ENCODE data around the gene CD7.

CD7 gene

DNA sequence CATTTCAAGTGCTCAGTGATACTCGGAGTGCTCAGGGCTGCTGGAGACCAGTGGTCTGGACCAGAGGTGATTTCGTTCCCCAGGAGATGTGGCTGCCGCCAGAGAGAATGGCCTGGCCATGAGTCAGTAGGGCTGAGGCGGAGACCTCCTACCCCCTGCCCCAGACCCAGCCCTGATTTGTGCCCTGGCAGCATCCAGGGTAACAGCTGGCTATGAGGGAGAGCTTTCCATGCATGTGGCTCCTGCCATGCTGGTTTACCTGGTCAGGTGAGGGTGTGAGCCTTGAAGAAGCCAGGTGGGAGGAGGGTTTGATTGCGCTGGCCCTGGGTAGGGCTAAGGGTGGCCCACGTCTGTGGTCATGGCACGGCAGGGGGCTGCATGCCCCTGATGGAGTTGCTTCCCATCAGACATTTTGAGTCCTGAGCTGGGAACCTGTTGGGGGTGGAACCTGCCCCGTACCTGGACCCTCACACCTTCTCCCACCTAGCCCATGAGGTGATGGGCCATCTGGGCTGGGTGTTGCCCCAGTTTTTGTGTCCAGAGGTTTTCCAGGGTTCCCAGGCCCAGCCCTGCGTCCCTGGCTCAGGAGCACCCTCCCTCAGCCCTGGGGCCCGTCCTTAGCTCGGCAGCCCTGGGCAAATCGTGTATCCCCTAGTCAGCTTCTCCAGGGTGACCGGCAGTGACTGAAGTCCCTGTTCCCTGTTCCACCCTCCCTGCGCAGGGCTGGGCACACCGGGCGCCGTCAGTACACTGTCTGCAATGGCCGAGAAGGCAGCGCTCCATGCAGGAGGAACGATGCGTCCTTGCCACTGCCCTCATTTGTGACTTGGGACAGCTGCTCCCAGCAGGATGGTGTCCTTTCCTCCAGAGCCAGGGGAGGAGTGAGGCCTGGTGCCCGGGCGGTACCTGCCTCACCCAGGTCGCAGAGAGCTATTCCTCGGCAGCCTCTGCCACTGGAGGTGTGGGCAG, 34.9 kb downstream of the CD7 start:
- no peak overlapping the region for H3K27ac Mint-ChIP-seq

DNA sequence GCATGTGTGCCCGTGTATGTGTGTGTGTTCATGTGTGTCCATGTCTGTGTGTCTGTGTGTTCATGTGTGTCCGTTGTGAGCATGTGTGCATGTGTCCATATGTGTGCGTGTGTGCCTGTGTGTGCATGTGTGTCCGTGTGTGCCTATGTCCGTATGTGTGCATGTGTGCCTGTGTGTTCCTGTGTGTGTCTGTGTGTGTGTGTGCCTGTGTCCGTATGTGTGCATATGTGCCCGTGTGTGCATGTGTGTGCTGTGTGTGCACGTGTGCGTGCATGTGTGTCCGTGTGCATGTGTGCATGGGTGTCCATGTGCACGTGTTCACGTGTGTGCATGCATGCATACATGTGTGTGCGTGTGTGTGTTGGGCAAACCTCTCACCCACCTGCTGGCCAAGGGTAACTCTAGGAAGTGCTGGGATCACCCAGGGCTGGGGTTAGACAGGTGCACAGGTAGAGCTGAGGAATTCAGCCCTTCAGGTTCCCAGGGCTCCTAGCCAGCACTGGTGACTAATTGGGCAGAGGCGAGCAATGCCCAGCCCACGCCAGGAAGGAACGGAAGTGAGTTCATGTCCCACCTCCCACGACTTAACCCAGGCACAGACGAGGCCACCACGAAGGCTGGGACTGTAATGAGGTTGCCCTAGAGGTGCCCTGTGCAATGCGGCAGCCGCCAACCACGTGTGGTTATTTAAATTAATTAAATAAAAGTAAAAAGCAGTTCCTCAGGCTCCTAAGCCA, 35.7 kb downstream of the CD7 start:
- no peak for DNase-seq
- Mint-ChIP-seq H3K4me3 (no peak overlapping the region), H3K27ac (no peak overlapping the region), H3K27me3 (peaks cover 53% of the 10 kb centered on the region), H3K36me3 (no peaks in the 10 kb centered on the region), H3K4me1 (peaks cover 13% of the 10 kb centered on the region), H3K9me3 (no peaks in the 10 kb centered on the region)
- CTCF ChIA-PET = no interaction called here

More for the DNA sequence above, 34.9 kb downstream of the CD7 start:
- Mint-ChIP-seq H3K4me3 (no peak overlapping the region), H3K36me3 (no peaks in the 10 kb centered on the region), H3K9me3 (no peaks in the 10 kb centered on the region), H3K4me1 (peaks cover 13% of the 10 kb centered on the region), H3K27me3 (peaks cover 52% of the 10 kb centered on the region)
- CTCF ChIA-PET = interaction anchor here (0.7 kb wide), 1 partner anchor 322 kb away, joined by 3 read pairs; no protein-coding TSS in a partner anchor
- DNase-seq = no peak

DNA sequence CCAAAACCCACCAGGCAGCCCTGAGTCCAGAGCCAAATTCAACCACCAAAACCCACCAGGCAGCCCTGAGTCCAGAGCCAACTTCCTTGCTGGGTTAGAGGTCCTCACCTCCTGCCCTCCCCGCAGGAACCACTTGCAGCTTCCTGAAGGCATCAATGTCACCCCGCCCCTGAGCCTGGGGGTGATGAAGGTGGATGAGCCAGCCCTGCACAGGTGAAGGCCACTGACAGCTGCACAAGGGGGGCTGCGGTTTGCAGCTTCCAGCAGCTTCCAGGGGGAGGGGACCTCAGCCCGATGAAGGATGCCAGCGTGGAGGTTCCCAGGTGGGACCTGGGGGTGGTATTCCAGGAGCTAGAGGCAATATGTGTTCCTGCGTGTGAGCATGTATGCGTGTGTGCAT, 36.3 kb downstream of the CD7 start:
- peaks cover 13% of the 10 kb centered on the region for H3K4me1 Mint-ChIP-seq
- no peaks in the 10 kb centered on the region for H3K36me3 Mint-ChIP-seq
- H3K27me3 Mint-ChIP-seq = peaks cover 51% of the 10 kb centered on the region
- DNase-seq = peak; percentile 34
- CTCF ChIA-PET = no interaction called here
- H3K4me3 Mint-ChIP-seq = no peak overlapping the region
- no peak overlapping the region for H3K27ac Mint-ChIP-seq
- H3K9me3 Mint-ChIP-seq = no peaks in the 10 kb centered on the region

DNA sequence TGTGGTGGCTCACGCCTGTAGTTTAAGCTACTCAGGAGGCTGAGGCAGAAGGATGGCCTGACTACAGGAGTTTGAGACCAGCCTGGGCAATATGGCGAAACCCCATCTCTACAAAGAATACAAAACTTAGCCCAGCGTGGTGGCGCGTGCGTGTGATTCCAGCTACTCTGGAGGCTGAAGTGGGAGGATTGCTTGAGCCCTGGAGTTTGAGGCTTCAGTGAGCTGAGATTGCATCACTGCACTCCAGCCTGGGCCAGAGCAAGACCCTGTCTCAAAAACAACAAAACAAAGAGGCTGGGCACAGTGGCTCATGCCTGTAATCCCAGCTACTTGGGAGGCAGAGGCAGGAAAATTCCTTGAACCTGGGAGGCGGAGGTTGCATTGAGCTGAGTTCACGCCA, 36.9 kb downstream of the CD7 start:
- no peaks in the 10 kb centered on the region for H3K9me3 Mint-ChIP-seq
- H3K36me3 Mint-ChIP-seq = no peaks in the 10 kb centered on the region
- H3K4me1 Mint-ChIP-seq = peaks cover 13% of the 10 kb centered on the region
- DNase-seq = no peak
- H3K4me3 Mint-ChIP-seq = no peak overlapping the region
- H3K27ac Mint-ChIP-seq = no peak overlapping the region
- peaks cover 55% of the 10 kb centered on the region for H3K27me3 Mint-ChIP-seq
- CTCF ChIA-PET = no interaction called here

DNA sequence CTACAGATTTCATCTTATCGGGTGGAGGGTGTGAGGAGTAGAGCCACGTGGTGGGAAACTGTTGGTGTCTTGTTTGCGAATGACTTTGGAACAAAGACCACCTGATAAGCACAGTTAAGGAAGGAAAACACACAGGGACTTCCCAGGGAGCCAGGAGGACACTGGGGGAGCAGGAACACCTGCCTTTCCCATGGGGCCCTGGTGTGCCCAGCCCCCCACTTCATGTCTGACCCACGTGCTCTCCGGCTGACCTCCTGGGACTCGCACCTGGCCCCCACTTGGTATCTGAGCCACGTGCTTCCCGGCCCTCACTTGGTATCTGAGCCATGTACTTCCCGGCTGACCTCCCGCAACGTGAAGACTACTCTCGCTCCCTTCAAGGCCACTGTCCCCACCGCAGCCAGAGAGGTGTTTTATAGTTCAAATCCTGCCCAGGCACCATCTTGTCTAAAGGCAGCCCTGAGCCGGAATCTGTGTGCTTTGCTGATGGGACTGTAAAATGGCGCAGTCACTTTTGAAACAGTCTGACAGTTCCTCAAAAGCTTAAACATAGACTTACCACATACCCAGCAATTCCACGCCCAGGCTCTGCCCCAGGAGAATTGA, 38.5 kb downstream of the CD7 start:
- Mint-ChIP-seq H3K27me3 (peaks cover 51% of the 10 kb centered on the region), H3K9me3 (no peaks in the 10 kb centered on the region), H3K4me1 (peaks cover 14% of the 10 kb centered on the region), H3K36me3 (no peaks in the 10 kb centered on the region), H3K27ac (no peak overlapping the region), H3K4me3 (no peak overlapping the region)
- CTCF ChIA-PET = no interaction called here
- no peak for DNase-seq

DNA sequence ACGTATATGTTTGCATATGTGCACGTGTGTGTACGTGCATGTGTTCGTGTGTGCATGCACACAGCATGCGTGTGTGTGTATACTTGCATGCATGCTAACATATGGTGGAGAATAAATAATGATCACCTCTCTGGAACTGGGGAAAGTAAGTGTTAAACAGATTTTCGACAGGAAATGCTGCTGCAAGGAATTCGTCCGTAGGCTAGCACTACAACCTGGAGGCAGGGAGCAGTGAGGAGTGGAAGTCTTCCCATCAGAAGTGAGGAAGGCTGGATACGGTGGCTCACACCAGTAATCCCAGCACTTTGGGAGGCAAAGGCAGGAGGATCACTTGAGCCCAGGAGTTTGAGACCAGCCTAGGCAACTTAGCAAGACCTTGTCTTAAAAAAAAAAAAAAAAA, 39.1 kb downstream of the CD7 start:
- H3K4me3 Mint-ChIP-seq = no peak overlapping the region
- DNase-seq = no peak
- peaks cover 14% of the 10 kb centered on the region for H3K4me1 Mint-ChIP-seq
- peaks cover 1% of the 10 kb centered on the region for H3K36me3 Mint-ChIP-seq
- CTCF ChIA-PET = no interaction called here
- no peak overlapping the region for H3K27ac Mint-ChIP-seq
- peaks cover 51% of the 10 kb centered on the region for H3K27me3 Mint-ChIP-seq
- no peaks in the 10 kb centered on the region for H3K9me3 Mint-ChIP-seq

DNA sequence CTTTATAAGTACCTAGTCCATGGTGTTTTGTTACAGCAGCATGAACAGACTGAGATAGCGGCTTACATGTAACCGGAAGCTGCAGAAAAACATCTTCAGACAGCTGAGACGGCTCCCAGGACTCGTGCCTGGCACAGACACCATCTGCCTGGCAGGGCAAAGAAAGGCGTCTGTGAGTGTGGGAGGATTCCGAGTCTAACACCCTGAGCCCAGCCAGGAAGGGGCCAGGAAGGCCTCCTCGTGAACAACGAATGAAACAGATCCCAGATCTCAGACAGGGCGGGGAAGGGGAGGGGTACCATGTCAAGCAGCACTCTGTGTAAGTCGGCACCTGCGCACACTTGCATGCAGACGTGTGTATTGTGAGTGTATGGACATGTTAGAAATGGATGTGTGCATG, 39.6 kb downstream of the CD7 start:
- peaks cover 1% of the 10 kb centered on the region for H3K36me3 Mint-ChIP-seq
- no peak for DNase-seq
- CTCF ChIA-PET = no interaction called here
- no peaks in the 10 kb centered on the region for H3K9me3 Mint-ChIP-seq
- no peak overlapping the region for H3K27ac Mint-ChIP-seq
- H3K4me3 Mint-ChIP-seq = no peak overlapping the region
- H3K27me3 Mint-ChIP-seq = peaks cover 46% of the 10 kb centered on the region
- peaks cover 14% of the 10 kb centered on the region for H3K4me1 Mint-ChIP-seq

DNA sequence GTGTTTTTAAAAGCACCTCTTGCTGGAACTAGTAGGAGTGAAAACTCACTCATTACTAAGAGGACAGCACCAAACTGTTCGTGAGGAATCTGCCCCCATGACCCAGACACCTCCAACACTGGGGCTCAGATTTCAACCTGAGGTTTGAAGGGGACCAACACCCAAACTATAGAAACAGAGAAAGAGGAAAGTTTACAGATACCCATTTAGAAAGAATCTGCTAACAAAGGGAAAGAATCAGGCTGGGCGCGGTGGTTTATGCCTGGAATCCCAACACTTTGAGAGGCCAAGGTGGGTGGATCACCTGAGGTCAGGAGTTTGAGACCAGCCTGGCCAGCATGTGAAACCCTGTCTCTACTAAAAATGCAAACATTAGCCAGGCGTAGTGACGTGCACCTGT, 40.5 kb downstream of the CD7 start:
- H3K27ac Mint-ChIP-seq = no peak overlapping the region
- H3K9me3 Mint-ChIP-seq = no peaks in the 10 kb centered on the region
- CTCF ChIA-PET = no interaction called here
- H3K36me3 Mint-ChIP-seq = peaks cover 8% of the 10 kb centered on the region
- peaks cover 44% of the 10 kb centered on the region for H3K27me3 Mint-ChIP-seq
- DNase-seq = no peak
- H3K4me3 Mint-ChIP-seq = no peak overlapping the region
- peaks cover 21% of the 10 kb centered on the region for H3K4me1 Mint-ChIP-seq

DNA sequence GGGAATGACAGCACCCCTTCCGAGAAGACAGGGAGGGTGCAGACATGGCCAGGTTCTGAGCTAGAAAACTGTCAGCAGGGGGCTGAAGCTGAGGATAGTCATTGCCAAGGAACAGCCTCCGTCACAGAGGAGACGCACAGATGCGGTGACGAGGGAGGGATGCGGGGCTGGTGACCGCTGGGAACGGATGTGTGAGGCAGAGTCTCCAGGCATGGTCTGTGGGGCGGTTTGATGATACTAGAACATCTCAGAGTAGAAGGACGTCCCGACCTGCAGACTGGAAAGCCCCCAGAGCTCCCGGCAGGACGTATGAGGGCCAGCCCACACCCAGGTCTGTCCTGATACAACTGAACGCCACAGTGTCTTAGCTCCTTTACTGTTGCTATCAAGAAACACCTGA, 42.1 kb downstream of the CD7 start:
- CTCF ChIA-PET = no interaction called here
- peaks cover 25% of the 10 kb centered on the region for H3K4me1 Mint-ChIP-seq
- H3K4me3 Mint-ChIP-seq = no peak overlapping the region
- peaks cover 44% of the 10 kb centered on the region for H3K27me3 Mint-ChIP-seq
- no peak overlapping the region for H3K27ac Mint-ChIP-seq
- H3K9me3 Mint-ChIP-seq = no peaks in the 10 kb centered on the region
- H3K36me3 Mint-ChIP-seq = peaks cover 21% of the 10 kb centered on the region
- no peak for DNase-seq

DNA sequence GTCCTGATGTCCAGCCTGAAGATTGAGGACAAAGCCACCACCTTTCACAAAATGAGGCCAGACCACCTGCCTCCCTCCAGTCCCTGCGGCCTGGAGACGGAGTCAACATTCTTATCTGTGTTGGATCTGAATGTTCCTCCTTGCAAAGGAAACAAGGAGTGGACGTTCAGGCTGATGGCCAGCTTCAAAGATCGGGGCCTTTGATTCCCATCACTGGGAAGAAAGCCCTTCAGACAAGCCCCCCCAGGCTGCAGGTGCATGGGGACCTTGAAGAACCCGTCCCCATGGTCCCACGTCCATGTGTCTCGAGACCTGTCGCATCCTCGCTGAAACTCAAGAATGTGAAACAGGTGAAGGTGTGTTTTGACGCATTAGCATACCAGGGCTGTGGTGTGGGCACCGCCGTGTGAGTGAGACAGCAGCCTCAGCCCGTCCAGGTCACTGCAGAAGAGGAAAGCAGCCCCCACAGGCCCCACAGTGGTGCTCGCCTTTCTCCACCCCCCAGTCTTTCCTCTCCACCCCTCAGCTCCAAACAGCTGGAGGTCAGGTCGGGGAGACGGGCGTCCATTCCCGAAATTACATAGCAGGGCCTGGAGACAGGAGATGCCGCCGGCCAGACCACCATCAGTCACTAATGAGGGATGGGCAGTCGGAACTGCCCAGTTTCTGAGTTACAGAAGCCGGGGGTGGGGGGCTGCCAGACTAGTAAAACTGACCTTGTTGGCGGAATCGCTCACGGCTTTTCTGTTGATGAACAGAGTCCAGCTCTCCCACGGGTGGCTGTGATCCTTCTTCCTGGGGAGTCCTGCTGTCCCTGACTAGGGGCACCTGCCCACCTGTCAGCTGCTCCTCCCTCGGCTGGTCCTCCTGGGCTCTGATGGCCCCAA, 43.0 kb downstream of the CD7 start:
- DNase-seq = no peak
- no peak overlapping the region for H3K4me3 Mint-ChIP-seq
- CTCF ChIA-PET = interaction anchor here (1.5 kb wide), 1 partner anchor 28 kb away, joined by 3 read pairs; no protein-coding TSS in a partner anchor
- H3K4me1 Mint-ChIP-seq = peaks cover 34% of the 10 kb centered on the region
- H3K27me3 Mint-ChIP-seq = peaks cover 44% of the 10 kb centered on the region
- peak overlapping the region; percentile 74 for H3K27ac Mint-ChIP-seq
- H3K9me3 Mint-ChIP-seq = no peaks in the 10 kb centered on the region
- peaks cover 29% of the 10 kb centered on the region for H3K36me3 Mint-ChIP-seq

DNA sequence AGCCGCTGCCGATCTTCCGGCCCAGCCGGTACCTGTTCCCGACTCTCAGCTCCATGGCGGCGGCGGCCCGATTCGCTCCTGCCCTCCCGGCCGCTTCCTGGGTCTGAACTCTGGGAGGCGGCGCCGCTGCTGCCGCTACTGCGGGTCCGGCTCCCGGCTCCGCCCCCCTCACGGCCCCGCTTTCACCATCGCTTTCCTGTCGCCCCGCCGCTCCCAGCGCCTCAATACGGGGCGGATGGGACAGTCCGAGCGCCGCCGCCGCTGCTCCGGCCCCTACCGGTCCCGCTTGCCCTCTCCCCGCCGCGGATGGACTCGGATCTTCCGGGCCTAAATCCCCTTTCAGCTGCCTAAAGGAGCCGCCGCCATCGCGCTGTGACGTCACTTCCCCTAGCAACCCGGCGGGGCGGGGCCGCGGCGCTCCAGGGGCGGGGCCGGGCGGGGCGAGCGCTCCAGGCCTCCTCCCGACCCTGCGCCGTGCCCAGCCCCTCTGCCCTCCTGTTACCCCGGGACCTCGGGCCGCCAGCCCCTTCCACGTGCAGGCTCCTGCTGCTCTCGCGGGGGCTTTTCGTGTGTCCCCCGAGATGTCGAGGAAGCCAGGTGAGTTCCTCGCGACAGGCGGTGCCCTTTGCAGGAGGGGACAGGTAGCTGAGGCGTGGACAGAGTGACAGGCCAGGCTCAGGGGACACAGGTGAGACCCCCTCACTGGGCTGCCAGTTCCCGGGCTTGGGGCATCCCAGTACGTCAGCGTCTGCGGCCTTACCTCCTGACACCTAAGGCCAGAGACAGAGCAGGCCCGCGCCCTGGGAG, 43.9 kb downstream of the CD7 start, which contains the start of gene CSNK1D:
CSNK1D (minus strand) TSS at position 374 of the 807 bp plus-strand sequence; CDS start at position 55, 319 bp downstream.
- no peaks in the 10 kb centered on the region for H3K9me3 Mint-ChIP-seq
- DNase-seq = peak; percentile 93
- CTCF ChIA-PET = interaction anchor here (1.5 kb wide), 1 partner anchor 29 kb away, joined by 3 read pairs; no protein-coding TSS in a partner anchor
- peak within 1 kb of the TSS; percentile 98 for H3K27ac Mint-ChIP-seq
- H3K36me3 Mint-ChIP-seq = peaks cover 29% of the 10 kb centered on the region
- H3K4me1 Mint-ChIP-seq = peaks cover 41% of the 10 kb centered on the region
- peak within 1 kb of the TSS; percentile 91 for H3K4me3 Mint-ChIP-seq
- peaks cover 37% of the 10 kb centered on the region for H3K27me3 Mint-ChIP-seq

DNA sequence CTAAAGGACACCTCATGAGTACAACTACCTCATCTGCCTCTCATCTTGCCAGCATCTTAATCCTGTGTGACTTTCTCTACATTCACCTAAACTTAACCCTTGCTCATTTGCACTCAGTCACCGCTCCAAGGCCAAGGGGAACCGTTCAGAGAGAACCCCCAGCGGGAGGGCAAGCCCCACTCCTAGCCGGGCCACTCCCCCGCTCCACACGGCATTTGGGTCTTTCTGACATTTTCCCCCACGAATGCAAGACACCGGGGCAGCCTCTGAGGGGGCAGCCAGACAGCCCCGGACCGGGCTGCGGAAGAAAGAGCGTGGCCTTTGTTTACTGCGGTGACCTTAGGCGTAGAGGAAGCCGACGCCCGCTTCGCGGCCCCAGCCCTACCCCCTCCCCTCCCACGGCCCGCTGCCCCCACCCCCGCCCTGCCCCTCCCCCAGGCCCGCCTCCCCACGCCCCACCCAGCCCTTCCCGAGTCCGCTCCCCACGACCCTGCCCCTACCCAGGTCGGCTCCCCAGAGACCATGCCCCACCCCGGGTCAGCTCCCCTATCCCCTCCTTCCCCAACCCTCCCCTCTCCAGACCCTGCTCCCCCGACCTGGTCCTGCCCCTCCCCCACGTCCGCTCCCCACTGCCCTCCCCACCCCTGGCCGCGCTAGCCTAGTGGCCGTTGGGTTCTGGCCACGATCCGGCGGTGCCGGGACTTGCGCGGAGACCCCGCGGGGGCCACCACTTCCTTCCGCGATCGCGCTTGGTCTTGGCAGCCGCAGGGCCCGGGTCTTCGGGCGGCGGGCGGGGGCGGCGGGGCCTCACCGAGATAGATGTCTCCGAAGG, 44.7 kb downstream of the CD7 start:
- Mint-ChIP-seq H3K27me3 (peaks cover 31% of the 10 kb centered on the region), H3K4me3 (peak overlapping the region; percentile 91), H3K4me1 (peaks cover 48% of the 10 kb centered on the region), H3K36me3 (peaks cover 31% of the 10 kb centered on the region), H3K9me3 (no peaks in the 10 kb centered on the region), H3K27ac (peak overlapping the region; percentile 98)
- CTCF ChIA-PET = interaction anchor here (1.5 kb wide), 1 partner anchor 29 kb away, joined by 3 read pairs; no protein-coding TSS in a partner anchor
- peak; percentile 68 for DNase-seq

Measured in activated naive CD4-positive, alpha-beta T cell treated with anti-CD3 and anti-CD28 coated beads, Interleukin-2, amount 10 ng/mL, durations not matched to agents 7 days and 5 days (primary cell).